Glutamatergic neuron (in vitro differentiated cells): ENCODE data around the gene ATF7. TPM values are rescaled to one million over a fixed set of nuclear protein-coding genes. Genes with fewer than 3 reads are reported as not detected.
A peak's percentile ranks its signal among the peaks of the same experiment; 100 is the strongest.

ENCODE experiments used
- DNase-seq: peaks from one replicate; pipeline ENCODE4 v3.0.0; 2022
- H3K27ac Mint-ChIP-seq: one replicate; pipeline ENCODE4 v1.8.0; 2020; ENCODE audit warnings: mild to moderate bottlenecking, mixed read lengths, inconsistent platforms; ENCODE audit not compliant: unreplicated experiment
- H3K27me3 Mint-ChIP-seq: one replicate; pipeline ENCODE4 v1.8.0; 2020; ENCODE audit warnings: mild to moderate bottlenecking, moderate library complexity, mixed read lengths, inconsistent platforms; ENCODE audit not compliant: unreplicated experiment
- H3K36me3 Mint-ChIP-seq: one replicate; pipeline ENCODE4 v1.8.0; 2020; ENCODE audit warnings: mild to moderate bottlenecking, mixed read lengths, inconsistent platforms; ENCODE audit not compliant: unreplicated experiment
- H3K4me1 Mint-ChIP-seq: one replicate; pipeline ENCODE4 v1.8.0; 2020; ENCODE audit warnings: mild to moderate bottlenecking, low read depth, mixed read lengths, inconsistent platforms; ENCODE audit not compliant: unreplicated experiment
- H3K4me3 Mint-ChIP-seq: one replicate; pipeline ENCODE4 v1.8.0; 2020; ENCODE audit warnings: mild to moderate bottlenecking, mixed read lengths, inconsistent platforms; ENCODE audit not compliant: unreplicated experiment
- H3K9me3 Mint-ChIP-seq: one replicate; pipeline ENCODE4 v1.8.0; 2020; ENCODE audit warnings: mild to moderate bottlenecking, moderate library complexity, mixed read lengths, inconsistent platforms; ENCODE audit not compliant: unreplicated experiment
- CTCF ChIP-seq: fragments of 200-600 bp; sonication (generic); IDR thresholded peaks from one replicate; pipeline ENCODE4 v1.5.0; 2021; ENCODE audit not compliant: partially characterized antibody, unreplicated experiment
- total RNA-seq: library from RNA; stranded (reverse); fragmentation: NEBNext Ultra II Directional; extraction: Animal tissue kit (Norgen Biotek cat#: 25700); gene quantifications from one replicate; pipeline ENCODE4 v1.2.1, GENCODE V29; 2021; ENCODE audit not compliant: unreplicated experiment

The ATF7 gene
- total RNA-seq, 1 donor from 2014 or later: 36.0 TPM

GRCh38 chr12:53518381-53518780 is 107.8 kb downstream of the ATF7 start:
- no peak overlapping the region for H3K4me3 Mint-ChIP-seq
- H3K4me1 Mint-ChIP-seq: peaks cover 17% of the 10 kb centered on the region
- peaks cover 9% of the 10 kb centered on the region for H3K36me3 Mint-ChIP-seq
- no peak for TF ChIP-seq CTCF
- peaks cover 10% of the 10 kb centered on the region for H3K27me3 Mint-ChIP-seq
- DNase-seq: no peak
- H3K9me3 Mint-ChIP-seq: peaks cover 3% of the 10 kb centered on the region
- no peak overlapping the region for H3K27ac Mint-ChIP-seq

- H3K36me3 Mint-ChIP-seq: peaks cover 9% of the 10 kb centered on the region
- TF ChIP-seq CTCF: no peak
- DNase-seq: no peak
- H3K9me3 Mint-ChIP-seq: peaks cover 3% of the 10 kb centered on the region
- no peak overlapping the region for H3K27ac Mint-ChIP-seq
- H3K27me3 Mint-ChIP-seq: peaks cover 10% of the 10 kb centered on the region
- H3K4me1 Mint-ChIP-seq: peaks cover 17% of the 10 kb centered on the region
- no peak overlapping the region for H3K4me3 Mint-ChIP-seq
Observed at GRCh38 chr12:53516758-53517455, 109.3 kb downstream of the ATF7 start.

- Mint-ChIP-seq H3K27me3 (peaks cover 5% of the 10 kb centered on the region), H3K27ac (peak overlapping the region; percentile 90), H3K9me3 (peaks cover 4% of the 10 kb centered on the region), H3K4me1 (peaks cover 19% of the 10 kb centered on the region), H3K4me3 (peak overlapping the region; percentile 9), H3K36me3 (peaks cover 4% of the 10 kb centered on the region)
- DNase-seq: no peak
- no peak for TF ChIP-seq CTCF
Observed at GRCh38 chr12:53515291-53515680, 110.9 kb downstream of the ATF7 start.

GRCh38 chr12:53514628-53515290 is 111.4 kb downstream of the ATF7 start:
- DNase-seq: no peak
- Mint-ChIP-seq H3K9me3 (peaks cover 4% of the 10 kb centered on the region), H3K27ac (peak overlapping the region; percentile 90), H3K4me1 (peaks cover 19% of the 10 kb centered on the region), H3K4me3 (peak overlapping the region; percentile 9), H3K27me3 (peaks cover 5% of the 10 kb centered on the region), H3K36me3 (peaks cover 4% of the 10 kb centered on the region)
- TF ChIP-seq CTCF: no peak

GRCh38 chr12:53513712-53514410 is 112.3 kb downstream of the ATF7 start:
- Mint-ChIP-seq H3K9me3 (peaks cover 4% of the 10 kb centered on the region), H3K27me3 (peaks cover 5% of the 10 kb centered on the region), H3K36me3 (peaks cover 4% of the 10 kb centered on the region), H3K4me3 (no peak overlapping the region), H3K27ac (no peak overlapping the region), H3K4me1 (peaks cover 23% of the 10 kb centered on the region)
- no peak for DNase-seq
- TF ChIP-seq CTCF: no peak
